Measurements from ENCODE around the gene NAA15.

DNA sequence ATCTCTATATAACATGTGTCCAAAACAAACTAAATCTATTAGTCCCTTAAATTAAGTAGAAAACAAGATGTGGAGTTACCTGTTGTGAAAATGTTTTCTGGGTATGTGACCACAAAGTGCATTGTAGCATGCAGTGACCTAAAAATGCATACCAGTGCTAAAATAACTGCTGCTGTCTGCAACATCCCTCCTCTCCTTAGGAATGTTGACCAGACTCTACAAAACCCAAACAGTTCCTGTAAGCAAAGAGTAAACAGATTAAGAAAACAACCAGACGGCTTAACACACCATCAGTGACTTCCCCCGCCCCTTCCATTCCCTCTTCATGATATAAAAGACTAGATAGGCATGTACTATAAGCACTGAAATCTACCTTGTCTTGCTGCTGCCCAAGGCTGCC lies 136.8 kb downstream of the NAA15 start:
- TF ChIP-seq CTCF (IDR thresholded peaks at IDR 0.05; ENCODE audit: insufficient read depth, low read length) = no peak
- TF ChIP-seq REST (IDR thresholded peaks at IDR 0.05; ENCODE audit: insufficient replicate concordance, low read depth) = no peak
- TF ChIP-seq POLR2AphosphoS5 (IDR thresholded peaks at IDR 0.05; ENCODE audit: low read depth) = no peak

All from HL-60 (cell line).